GM12878 (cell line): ENCODE results near the gene PTPRD. TPM values are rescaled to one million over a fixed set of nuclear protein-coding genes. Genes with fewer than 3 reads are reported as not detected.

Source experiments
- ATAC-seq: fragments of 200-7000 bp; cut with Tn5 transposase; 3 replicates; pipeline ENCODE4 v1.9.1; 2020; ENCODE audit warnings: mild to moderate bottlenecking, moderate library complexity
- BruUV-seq: library from RNA; stranded (reverse); fragments of 400-500 nt; replicated peaks from 2 replicates; lab custom pipeline; 2021; lab: Mats Ljungman, UMichigan
- CTCF ChIA-PET: fragments of 300-600 bp; sonication (Branson Sonifier 250); formaldehyde crosslinking; extraction: SDS; loops from one replicate; lab custom pipeline; 2021; ENCODE audit warnings: inconsistent platforms; lab: Yijun Ruan, JAX
- POLR2A ChIA-PET: fragments of 350-600 bp; formaldehyde crosslinking; extraction: SDS; loops from one replicate; lab custom pipeline; 2021; ENCODE audit warnings: inconsistent platforms; lab: Charles Lee
- RAD21 ChIA-PET: fragments of 300-600 bp; sonication (Branson Sonifier 250); formaldehyde crosslinking; loops from one replicate; lab custom pipeline; 2023; ENCODE audit warnings: antibody characterized with exemption; ENCODE audit not compliant: unreplicated experiment; lab: Charles Lee
- SMC1A ChIA-PET: fragments of 300-600 bp; sonication (Branson Sonifier 250); formaldehyde crosslinking; loops from one replicate; lab custom pipeline; 2023; ENCODE audit not compliant: unreplicated experiment, uncharacterized antibody; lab: Charles Lee
- DNase-seq: peaks from one replicate; pipeline ENCODE4 v3.0.0-alpha.2; 2011; ENCODE audit warnings: low read depth, low spot score
- FAIRE-seq: peaks from 3 replicates; lab custom pipeline; 2011; peaks lifted over from hg19 to GRCh38; lab: Jason Lieb, UNC
- H2AFZ ChIP-seq: 2 replicates; pipeline ENCODE4 v1.6.0; 2011; ENCODE audit warnings: low read depth, low read length, control low read depth; ENCODE audit not compliant: control insufficient read depth
- H3K27ac ChIP-seq: 2 replicates; pipeline ENCODE4 v1.5.1; 2011; ENCODE audit warnings: control low read depth; ENCODE audit not compliant: control insufficient read depth, insufficient read depth
- H3K27me3 ChIP-seq, 2 experiments: replicated peaks in 1 of 2; 2 replicates each; pipeline versions ENCODE4 v1.6.0 to v1.6.1; 2011; ENCODE audit warnings: low read length in 1 of 2; ENCODE audit not compliant: control insufficient read depth in 2 of 2, insufficient read depth in 2 of 2
- H3K36me3 ChIP-seq, 2 experiments: 2 replicates each; pipeline ENCODE4 v1.5.1; 2011; ENCODE audit warnings: low read length in 1 of 2; ENCODE audit not compliant: control insufficient read depth in 2 of 2, insufficient read depth in 2 of 2
- H3K4me1 ChIP-seq: 2 replicates; pipeline ENCODE4 v1.6.1; 2011; ENCODE audit warnings: mild to moderate bottlenecking, low read length, moderate library complexity, mixed read lengths; ENCODE audit not compliant: control insufficient read depth, insufficient read depth
- H3K4me2 ChIP-seq: 2 replicates; pipeline ENCODE4 v1.6.0; 2011; ENCODE audit warnings: control low read depth; ENCODE audit not compliant: control insufficient read depth, insufficient read depth
- H3K4me3 ChIP-seq: fragments of 200-600 bp; sonication (generic); 2 replicates; pipeline ENCODE4 v1.5.1; 2016
- H3K79me2 ChIP-seq: 2 replicates; pipeline ENCODE4 v1.6.0; 2011; ENCODE audit warnings: low read length; ENCODE audit not compliant: control insufficient read depth, insufficient read depth
- H3K9ac ChIP-seq: 2 replicates; pipeline ENCODE4 v1.8.0; 2011; ENCODE audit warnings: low read length, control low read depth, mixed read lengths; ENCODE audit not compliant: control insufficient read depth, insufficient read depth
- H3K9me3 ChIP-seq: replicated peaks from 3 replicates; pipeline ENCODE4 v1.5.1; 2011; ENCODE audit warnings: mild to moderate bottlenecking, low read length; ENCODE audit not compliant: control insufficient read depth, insufficient read depth
- H4K20me1 ChIP-seq: 2 replicates; pipeline ENCODE4 v1.6.0; 2011; ENCODE audit not compliant: control insufficient read depth, insufficient read depth
- CHD4 ChIP-seq: fragments of 200-600 bp; sonication (generic); IDR thresholded peaks from 2 replicates; pipeline ENCODE4 v1.6.1; 2016; ENCODE audit warnings: mild to moderate bottlenecking
- FOXM1 ChIP-seq: IDR thresholded peaks from 2 replicates; pipeline ENCODE4 v1.6.1; 2012; ENCODE audit warnings: low read depth, mild to moderate bottlenecking, inconsistent platforms, low read length, moderate library complexity
- RAD21 ChIP-seq: IDR thresholded peaks from 2 replicates; pipeline ENCODE4 v1.6.1; 2011; ENCODE audit warnings: mild to moderate bottlenecking, low read depth, low read length, moderate library complexity; ENCODE audit not compliant: insufficient read depth
- SMC3 ChIP-seq: IDR thresholded peaks from 2 replicates; pipeline ENCODE4 v1.6.1; 2011; ENCODE audit warnings: low read length, improper control_type of control experiment, borderline replicate concordance
- WGBS: methylation state at CpG from one replicate; pipeline ENCODE4 v1.1.6; 2016; ENCODE audit warnings: low lambda C conversion rate; ENCODE audit not compliant: insufficient replicate concordance, insufficient coverage; ENCODE audit errors: missing lambda C conversion rate; 5-methylcytosine and 5-hydroxymethylcytosine counted together
- in situ Hi-C: fragments of 300-500 bp; cut with MboI; formaldehyde crosslinking; loops from 9 replicates; pipeline ENCODE4 v1.14.3; 2018; ENCODE audit warnings: mixed read lengths
- intact Hi-C: fragments of 100-400 bp; cut with micrococcal nuclease; formaldehyde crosslinking; loops from one replicate; pipeline ENCODE4 v1.14.2; 2022; ENCODE audit not compliant: unreplicated experiment
- polyA plus RNA-seq, 11 experiments: library from polyadenylated mRNA; depleted of rRNA in 4 of 11; unstranded in 6 of 11; stranded (reverse) in 5 of 11; fragments of >200 nt; fragmentation: Nextera tagmentation in 4 of 11; fragmentation: Illumina TruSeq in 1 of 11; extraction: Ambion mirVana in 4 of 11; extraction: Trizol in 1 of 11; gene quantifications; 1 replicate in 1 of 11; 2 replicates in 10 of 11; pipeline versions ENCODE4 v1.2.1 to v1.2.3, GENCODE V29; 2011 to 2016; ENCODE audit warnings: inconsistent platforms in 2 of 11, missing spikeins in 2 of 11, low read depth in 1 of 11
- total RNA-seq, 4 experiments: library from RNA; depleted of rRNA in 3 of 4; stranded (reverse); fragments of >200 nt in 3 of 4; fragmentation: Illumina TruSeq in 1 of 4; extraction: Trizol in 1 of 4; gene quantifications; 2 replicates each; pipeline versions ENCODE4 v1.2.1 to v1.2.3, GENCODE V29; 2013 to 2021
- TF ChIP-seq, protein P1 (sequence below), 3 experiments: IDR thresholded peaks in 2 of 3; conservative IDR thresholded peaks in 1 of 3; 2 replicates each; pipeline ENCODE4 v1.5.1; 2011; ENCODE audit warnings: low read depth in 3 of 3, low read length in 3 of 3, mild to moderate bottlenecking in 3 of 3, control low read depth in 2 of 3, moderate library complexity in 2 of 3, inconsistent platforms in 1 of 3, mixed read lengths in 1 of 3; ENCODE audit not compliant: control insufficient read depth in 2 of 3, insufficient read depth in 1 of 3; ENCODE audit errors: extremely low read depth in 1 of 3

PTPRD gene
- total and polyA plus RNA-seq, 10 of the 15 experiments (the other 5 are each of a cell fraction or from before 2014, with no cell fraction given) = under 0.01 to 0.05 (median 0.01) TPM; not detected in 7

DNA sequence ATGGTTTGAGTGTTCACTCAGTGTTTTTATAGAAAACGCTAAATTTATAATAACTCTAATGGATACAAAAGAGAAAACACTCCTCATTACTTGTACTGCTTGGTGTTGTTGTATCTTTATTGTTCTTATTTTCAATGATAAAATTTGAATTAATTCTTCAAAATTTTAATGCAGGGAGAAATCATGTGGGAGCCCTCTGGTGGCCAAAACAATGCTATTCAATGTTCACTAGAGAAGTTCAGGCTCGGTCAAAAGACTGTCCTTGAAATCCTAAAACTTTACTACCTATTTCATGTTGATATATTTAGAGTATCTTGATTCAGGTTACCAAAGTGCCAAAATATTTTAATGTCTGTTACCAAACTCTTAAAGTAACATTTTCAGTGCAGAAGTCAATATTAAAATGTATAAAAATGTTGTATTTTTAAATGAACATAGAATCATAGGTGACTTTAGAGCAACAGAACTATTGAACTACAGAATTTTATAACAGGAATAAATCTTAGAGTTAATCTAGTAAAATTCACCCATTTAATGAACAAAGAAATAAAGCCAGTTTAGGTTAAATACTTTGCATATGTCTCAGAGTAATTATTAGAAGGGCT, 1259.8 kb downstream of the PTPRD start:
- TF ChIP-seq SMC3 (peak; percentile 14; the same call in 1 of the 2 replicates), RAD21 (peak; percentile 39), CHD4 (no peak)
- TF ChIP-seq, protein P1, sequence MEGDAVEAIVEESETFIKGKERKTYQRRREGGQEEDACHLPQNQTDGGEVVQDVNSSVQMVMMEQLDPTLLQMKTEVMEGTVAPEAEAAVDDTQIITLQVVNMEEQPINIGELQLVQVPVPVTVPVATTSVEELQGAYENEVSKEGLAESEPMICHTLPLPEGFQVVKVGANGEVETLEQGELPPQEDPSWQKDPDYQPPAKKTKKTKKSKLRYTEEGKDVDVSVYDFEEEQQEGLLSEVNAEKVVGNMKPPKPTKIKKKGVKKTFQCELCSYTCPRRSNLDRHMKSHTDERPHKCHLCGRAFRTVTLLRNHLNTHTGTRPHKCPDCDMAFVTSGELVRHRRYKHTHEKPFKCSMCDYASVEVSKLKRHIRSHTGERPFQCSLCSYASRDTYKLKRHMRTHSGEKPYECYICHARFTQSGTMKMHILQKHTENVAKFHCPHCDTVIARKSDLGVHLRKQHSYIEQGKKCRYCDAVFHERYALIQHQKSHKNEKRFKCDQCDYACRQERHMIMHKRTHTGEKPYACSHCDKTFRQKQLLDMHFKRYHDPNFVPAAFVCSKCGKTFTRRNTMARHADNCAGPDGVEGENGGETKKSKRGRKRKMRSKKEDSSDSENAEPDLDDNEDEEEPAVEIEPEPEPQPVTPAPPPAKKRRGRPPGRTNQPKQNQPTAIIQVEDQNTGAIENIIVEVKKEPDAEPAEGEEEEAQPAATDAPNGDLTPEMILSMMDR (IDR thresholded peaks at IDR 0.05 in 2 of 3, conservative IDR thresholded peaks at IDR 0.05 in 1 of 3; ENCODE audit: control insufficient read depth in 2 of 3, extremely low read depth in 1 of 3, insufficient read depth in 1 of 3, low read depth in 3 of 3, low read length in 3 of 3) = peak; percentile 40 to 49 (median 43); a peak in 4 of 6 replicates
- TF ChIP-seq, all 136 proteins: peak for 3
- FAIRE-seq (no peak), ATAC-seq (peak; percentile 57; the same call in 1 of the 3 replicates), DNase-seq (no peak)
- Histone ChIP-seq H2AFZ (no peak overlapping the region), H3K36me3 (no peaks in the 10 kb centered on the region), H3K9me3 (no peaks in the 10 kb centered on the region), H3K79me2 (no peaks in the 10 kb centered on the region), H3K27ac (no peak overlapping the region), H4K20me1 (no peaks in the 10 kb centered on the region), H3K4me1 (no peaks in the 10 kb centered on the region), H3K4me2 (no peak overlapping the region), H3K4me3 (no peak overlapping the region), H3K9ac (no peak overlapping the region), H3K27me3 (no peaks in the 10 kb centered on the region)
- SMC1A ChIA-PET = no interaction called here
- CTCF ChIA-PET = no interaction called here
- POLR2A ChIA-PET = no interaction called here
- in situ Hi-C loops = no loop called here
- BruUV-seq = no TSS peak
- intact Hi-C loops = no loop called here
- RAD21 ChIA-PET = no interaction called here
- WGBS = 12% methylated on average over 2 of the region's 2 CpGs

DNA sequence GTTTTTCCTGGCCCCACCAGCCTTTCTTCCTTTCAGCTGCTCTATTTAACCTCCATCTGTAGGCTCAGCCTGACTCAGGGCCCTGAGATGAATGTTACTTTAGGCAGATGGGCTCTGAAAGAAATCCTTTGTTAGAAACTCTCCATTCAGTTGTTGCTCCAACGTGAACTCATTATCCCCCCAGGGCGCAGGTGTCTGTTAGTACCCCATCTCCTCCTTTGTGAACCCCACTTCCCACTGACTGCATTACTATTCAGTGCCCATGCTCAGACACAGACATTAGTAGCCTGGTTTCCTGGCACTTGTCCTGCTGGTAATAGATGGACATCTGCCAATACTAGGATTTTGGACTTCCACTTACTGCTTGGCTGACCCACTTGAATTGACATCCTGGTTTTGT, 1271.6 kb downstream of the PTPRD start:
- Histone ChIP-seq H3K9me3 (no peaks in the 10 kb centered on the region), H3K4me3 (no peak overlapping the region), H3K27me3 (no peaks in the 10 kb centered on the region), H3K4me2 (no peak overlapping the region), H3K79me2 (no peaks in the 10 kb centered on the region), H3K4me1 (no peaks in the 10 kb centered on the region), H2AFZ (no peak overlapping the region), H4K20me1 (no peaks in the 10 kb centered on the region), H3K36me3 (no peaks in the 10 kb centered on the region), H3K9ac (no peak overlapping the region), H3K27ac (no peak overlapping the region)
- no peak for TF ChIP-seq FOXM1
- ChIA-PET SMC1A (no interaction called here), RAD21 (no interaction called here), POLR2A (no interaction called here), CTCF (no interaction called here)
- intact Hi-C loops (no loop called here), in situ Hi-C loops (no loop called here)
- FAIRE-seq = no peak
- DNase-seq = no peak
- ATAC-seq = no peak
- BruUV-seq = no TSS peak
- WGBS = 4% methylated on average over 2 of the region's 2 CpGs
